Activated effector memory CD4-positive, alpha-beta T cell treated with anti-CD3 and anti-CD28 coated beads, Interleukin-2, amount 50 U/mL, for 16 hours (primary cell): ENCODE data around the gene NEDD4L.
"Not testable (repeated sequence)": the region's sequence is repeated elsewhere in the genome, so short reads cannot be mapped to it uniquely, and the experiment has no call there.

Experiments
- DNase-seq: peaks from one replicate; pipeline ENCODE4 v3.0.0-alpha.2; 2020

Gene NEDD4L

GRCh38 chr18:58247363-58247834, 203.4 kb downstream of the NEDD4L start:
- no peak for DNase-seq

- DNase-seq = no peak
Observed at GRCh38 chr18:58249712-58250111, 205.7 kb downstream of the NEDD4L start.

GRCh38 chr18:58251416-58251815, 207.4 kb downstream of the NEDD4L start:
- no peak for DNase-seq

- no peak for DNase-seq
Observed at GRCh38 chr18:58252166-58252565, 208.1 kb downstream of the NEDD4L start.

- DNase-seq = no peak
Observed at GRCh38 chr18:58253318-58253717, 209.3 kb downstream of the NEDD4L start.

- DNase-seq = no peak
Observed at GRCh38 chr18:58253871-58254270, 209.8 kb downstream of the NEDD4L start.

- DNase-seq = no peak
Observed at GRCh38 chr18:58254873-58255511, 211.0 kb downstream of the NEDD4L start.

- DNase-seq = no peak
Observed at GRCh38 chr18:58255701-58256311, 211.8 kb downstream of the NEDD4L start.

- no peak for DNase-seq
Observed at GRCh38 chr18:58256316-58257080, 212.5 kb downstream of the NEDD4L start.

GRCh38 chr18:58257461-58257860, 213.4 kb downstream of the NEDD4L start:
- DNase-seq = no peak

- no peak for DNase-seq
Observed at GRCh38 chr18:58258692-58259342, 214.8 kb downstream of the NEDD4L start.

GRCh38 chr18:58263055-58263957, 219.3 kb downstream of the NEDD4L start:
- no peak for DNase-seq

- DNase-seq = no peak
Observed at GRCh38 chr18:58264075-58264474, 220.0 kb downstream of the NEDD4L start.

GRCh38 chr18:58264840-58265239, 220.8 kb downstream of the NEDD4L start:
- DNase-seq = no peak

GRCh38 chr18:58265489-58265888, 221.5 kb downstream of the NEDD4L start:
- DNase-seq = not testable (repeated sequence)

GRCh38 chr18:58266291-58266690, 222.3 kb downstream of the NEDD4L start:
- no peak for DNase-seq

- DNase-seq = no peak
Observed at GRCh38 chr18:58267493-58267892, 223.5 kb downstream of the NEDD4L start.

GRCh38 chr18:58268849-58269248, 224.8 kb downstream of the NEDD4L start:
- DNase-seq = no peak

- no peak for DNase-seq
Observed at GRCh38 chr18:58269931-58270330, 225.9 kb downstream of the NEDD4L start.

GRCh38 chr18:58270396-58270795, 226.4 kb downstream of the NEDD4L start:
- DNase-seq = no peak

- no peak for DNase-seq
Observed at GRCh38 chr18:58271770-58272169, 227.7 kb downstream of the NEDD4L start.

GRCh38 chr18:58272209-58272608, 228.2 kb downstream of the NEDD4L start:
- DNase-seq = no peak
